HG02938 (cell line): ENCODE results near the gene USP43.
"Not testable (repeated sequence)": the region's sequence is repeated elsewhere in the genome, so short reads cannot be mapped to it uniquely, and the experiment has no call there.

Source experiments
- ATAC-seq: cut with Tn5 transposase; IDR thresholded peaks from one replicate; pipeline ENCODE4 v1.9.1; 2021; ENCODE audit warnings: mild to moderate bottlenecking, moderate library complexity; ENCODE audit not compliant: unreplicated experiment

USP43 gene

DNA sequence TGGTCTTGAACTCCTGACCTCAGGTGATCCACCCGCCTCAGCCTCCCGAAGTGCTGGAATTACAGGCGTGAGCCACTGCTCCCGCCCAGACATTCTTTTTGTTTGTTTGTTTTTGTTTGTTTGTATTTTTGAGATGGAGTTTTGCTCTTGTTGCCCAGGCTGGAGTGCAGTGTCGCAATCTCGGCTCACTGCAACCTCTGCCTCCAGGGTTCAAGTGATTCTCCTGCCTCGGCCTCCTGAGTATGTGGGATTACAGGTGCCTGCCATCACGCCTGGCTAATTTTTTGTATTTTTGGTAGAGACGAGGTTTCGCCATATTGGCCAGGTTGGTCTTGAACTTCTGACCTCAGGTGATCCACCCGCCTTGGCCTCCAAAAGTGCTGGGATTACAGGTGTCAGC, 18.2 kb downstream of the USP43 start:
- ATAC-seq, result not testable (repeated sequence)

GRCh38 chr17:9666461-9667050, 21.2 kb downstream of the USP43 start:
- ATAC-seq, result no peak

DNA sequence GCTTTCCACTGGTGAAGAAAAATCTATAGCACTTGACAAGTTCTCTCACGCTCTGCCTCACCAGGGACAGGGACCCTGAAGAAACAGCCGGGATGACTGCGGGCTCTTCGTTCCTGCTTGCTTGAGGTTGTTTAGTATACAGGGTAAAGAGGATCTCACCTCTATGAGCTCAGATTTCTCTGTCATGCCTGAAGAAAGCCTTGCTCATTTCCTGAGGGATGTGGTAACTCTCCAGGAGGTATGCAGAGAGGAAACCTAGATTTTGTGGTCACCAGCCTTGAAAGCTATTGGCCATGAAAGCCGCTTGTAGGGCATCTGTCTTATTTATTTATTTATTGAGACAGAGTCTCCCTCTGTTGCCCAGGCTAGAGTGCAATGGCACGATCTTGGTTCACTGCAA, 23.2 kb downstream of the USP43 start:
- ATAC-seq, result no peak

GRCh38 chr17:9669551-9670008, 24.3 kb downstream of the USP43 start:
- ATAC-seq, result no peak

DNA sequence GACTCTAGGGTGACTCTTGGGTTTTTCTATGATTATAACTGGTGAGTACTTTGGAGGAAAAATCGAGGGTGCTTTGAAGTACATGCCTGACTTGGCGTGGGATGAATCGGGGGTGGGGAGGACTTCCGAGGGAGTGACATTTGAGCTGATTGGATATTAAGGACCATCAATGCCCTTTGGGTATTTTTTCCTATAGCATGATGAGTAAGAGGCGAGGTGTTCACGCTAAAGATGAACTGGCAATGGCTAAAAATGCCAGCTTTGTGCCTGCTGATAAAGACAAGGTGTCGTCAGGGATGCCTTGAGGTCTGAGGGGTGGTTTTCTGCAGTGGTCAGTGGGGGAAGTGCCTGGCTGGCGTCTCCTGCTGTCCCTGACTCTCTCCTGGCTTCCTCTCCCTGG, 25.3 kb downstream of the USP43 start:
- ATAC-seq, result no peak

DNA sequence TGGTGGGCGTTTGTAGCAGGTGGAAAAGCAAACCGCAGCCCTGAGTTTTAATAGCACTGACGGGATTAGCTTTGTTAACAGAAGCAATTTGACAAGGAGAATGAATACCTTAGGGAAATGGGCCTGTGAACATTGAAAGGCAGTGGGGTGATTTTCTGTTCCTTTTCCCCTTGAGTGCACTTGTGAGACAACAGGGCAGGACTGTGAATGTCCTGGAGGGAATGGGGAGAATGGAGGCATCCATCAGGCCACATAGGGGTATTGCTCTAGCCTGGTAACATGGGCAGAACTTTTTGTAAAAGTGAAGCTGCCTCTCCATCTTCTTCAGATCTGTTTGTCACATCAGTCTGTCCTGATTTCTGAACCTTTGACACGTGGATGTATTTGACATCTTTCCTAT, 26.2 kb downstream of the USP43 start:
- ATAC-seq, result no peak

- no peak for ATAC-seq
Measured at GRCh38 chr17:9672266-9672665, 26.9 kb downstream of the USP43 start.

- ATAC-seq, result no peak
Measured at GRCh38 chr17:9672691-9673090, 27.4 kb downstream of the USP43 start.

DNA sequence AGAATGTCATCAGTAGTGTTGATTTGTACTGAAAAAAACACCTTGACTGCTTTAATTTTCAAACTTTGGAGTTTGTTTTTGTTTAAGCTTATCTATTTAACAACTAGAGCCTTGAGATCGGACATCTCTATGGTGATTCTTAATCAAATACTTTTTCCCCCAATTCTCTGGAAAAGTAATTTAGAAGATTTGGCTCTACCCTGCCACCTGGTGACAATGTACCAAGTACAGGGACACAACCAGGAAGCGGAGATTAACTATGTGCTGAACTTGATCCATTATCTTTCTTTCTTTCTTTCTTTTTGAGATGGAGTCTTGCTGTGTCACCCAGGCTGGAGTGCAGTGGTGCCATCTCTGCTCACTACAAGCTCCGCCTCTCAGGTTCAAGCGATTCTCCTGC, 30.8 kb downstream of the USP43 start:
- ATAC-seq, result no peak

DNA sequence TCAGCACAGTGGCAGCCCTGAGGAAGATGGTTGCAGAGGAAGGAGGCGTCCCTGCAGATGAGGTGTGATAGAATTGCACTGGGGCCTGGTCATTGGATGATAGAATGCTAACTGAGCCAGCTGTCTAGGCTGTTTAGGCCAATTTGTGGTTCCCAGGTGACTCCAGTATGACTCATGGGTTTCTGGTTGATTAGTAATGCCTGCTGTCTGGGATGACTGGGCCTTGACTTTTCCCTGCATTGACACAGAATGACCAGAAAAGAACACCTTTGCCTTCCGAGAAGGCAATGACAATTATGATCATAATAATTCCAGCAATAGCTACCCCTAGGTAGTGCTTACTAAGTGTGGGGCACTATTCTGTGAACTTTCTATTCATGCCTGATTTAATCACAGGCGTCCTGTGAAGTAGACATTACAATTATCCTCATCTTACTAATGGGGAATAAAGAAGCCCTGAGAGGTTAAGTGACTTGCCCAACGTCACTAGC, 31.5 kb downstream of the USP43 start:
- ATAC-seq, result peak; percentile 51

GRCh38 chr17:9677411-9677810, 32.1 kb downstream of the USP43 start:
- no peak for ATAC-seq

DNA sequence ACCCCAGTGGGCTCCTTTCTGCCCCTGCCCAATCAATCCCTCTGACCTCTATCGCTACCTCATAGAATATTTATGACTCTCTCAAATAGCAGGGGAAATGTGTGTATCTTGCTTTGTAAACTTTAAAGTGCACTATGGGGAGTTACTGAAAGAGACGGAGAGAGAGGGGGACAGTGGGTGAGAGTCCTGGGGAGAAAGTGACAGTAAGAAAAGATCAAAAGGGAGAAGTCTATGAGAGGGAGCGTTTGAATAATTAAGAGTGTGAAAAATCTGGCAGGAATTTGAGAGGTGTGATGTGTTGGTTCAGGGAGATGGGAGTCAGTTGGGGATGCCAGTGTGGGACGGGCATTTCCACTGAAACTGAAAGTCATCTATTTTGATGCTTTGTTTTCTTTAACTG, 32.6 kb downstream of the USP43 start:
- no peak for ATAC-seq

DNA sequence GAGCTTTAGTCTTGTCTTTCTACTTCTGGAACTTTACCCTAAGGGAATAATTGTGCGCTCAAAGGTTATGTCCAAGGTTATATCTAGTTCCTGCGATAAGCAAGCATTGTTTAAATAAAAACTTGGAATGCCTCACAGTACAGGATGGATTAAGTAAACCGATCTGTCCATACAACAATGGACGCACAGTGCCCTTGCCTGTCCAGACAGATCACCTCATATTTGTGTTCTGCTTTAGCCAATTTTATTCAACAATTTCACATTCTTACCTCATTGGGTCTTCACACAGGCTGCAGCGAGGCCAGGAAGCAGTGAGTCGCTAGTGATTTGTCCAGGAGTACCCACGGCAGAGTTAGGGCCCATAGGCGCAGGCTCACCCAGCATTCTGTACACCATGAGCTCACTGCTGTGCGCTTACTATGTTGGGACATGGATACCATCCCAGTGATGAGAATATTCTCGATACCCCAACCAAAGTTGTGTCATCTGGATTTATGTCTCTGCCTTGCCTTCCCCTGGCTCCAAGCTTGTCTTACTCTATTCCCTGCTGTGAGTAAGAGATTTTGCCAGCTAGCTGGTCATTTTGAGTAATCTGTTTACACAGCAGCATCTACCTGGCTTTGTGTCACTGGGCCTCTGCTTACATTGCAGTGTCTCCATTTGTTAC, 39.8 kb downstream of the USP43 start:
- ATAC-seq, result no peak

DNA sequence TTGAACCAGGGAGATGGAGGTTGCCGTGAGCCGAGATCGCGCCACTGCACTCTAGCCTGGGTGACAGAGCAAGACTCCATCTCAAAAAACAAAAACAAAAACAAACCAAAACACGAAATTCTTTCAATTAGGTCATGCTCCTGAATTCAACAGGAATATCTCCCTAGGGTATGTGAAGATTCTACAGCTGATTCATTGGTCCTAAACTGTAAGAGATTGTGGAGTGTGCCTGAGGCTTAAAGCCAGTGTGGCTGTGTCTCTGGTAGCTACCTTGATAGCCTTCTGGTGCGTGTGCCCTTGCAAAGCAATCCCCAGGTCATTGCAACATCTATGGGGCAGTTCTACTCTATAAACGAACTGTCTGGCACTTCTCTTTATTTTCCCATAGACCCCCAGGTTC, 48.4 kb downstream of the USP43 start:
- ATAC-seq, result no peak

- ATAC-seq, result no peak
Measured at GRCh38 chr17:9696279-9697044, 51.1 kb downstream of the USP43 start.

- ATAC-seq, result no peak
Measured at GRCh38 chr17:9700136-9700535, 54.8 kb downstream of the USP43 start.

DNA sequence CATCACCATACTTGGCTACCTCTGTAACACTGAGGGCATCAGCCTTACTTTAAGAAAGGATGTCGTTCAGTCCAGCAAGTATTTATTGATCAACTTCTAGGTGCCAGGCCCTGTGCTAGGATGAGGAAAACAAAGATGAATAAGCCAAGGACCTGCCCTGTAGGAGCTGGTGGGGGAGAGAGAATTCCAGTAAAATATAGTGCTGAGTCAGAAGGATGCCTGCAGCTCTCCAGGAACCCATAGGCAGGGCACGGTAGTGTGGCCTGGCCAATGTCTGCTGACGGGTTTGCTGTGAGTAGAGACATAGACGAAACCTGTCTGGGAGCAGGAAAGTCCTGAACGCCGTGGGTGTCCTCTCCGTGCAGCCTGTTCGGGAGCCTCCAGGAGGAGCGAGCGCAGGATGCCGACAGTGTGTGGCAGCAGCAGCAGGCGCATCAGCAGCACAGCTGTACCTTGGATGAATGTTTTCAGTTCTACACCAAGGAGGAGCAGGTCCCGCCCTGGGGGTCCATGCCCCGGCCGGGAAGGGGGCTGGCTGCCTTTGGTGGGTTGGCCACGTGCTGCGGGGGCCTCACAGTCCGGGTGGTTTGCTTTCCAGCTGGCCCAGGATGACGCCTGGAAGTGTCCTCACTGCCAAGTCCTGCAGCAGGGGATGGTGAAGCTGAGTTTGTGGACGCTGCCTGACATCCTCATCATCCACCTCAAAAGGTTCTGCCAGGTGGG, 55.6 kb downstream of the USP43 start:
- no peak for ATAC-seq

DNA sequence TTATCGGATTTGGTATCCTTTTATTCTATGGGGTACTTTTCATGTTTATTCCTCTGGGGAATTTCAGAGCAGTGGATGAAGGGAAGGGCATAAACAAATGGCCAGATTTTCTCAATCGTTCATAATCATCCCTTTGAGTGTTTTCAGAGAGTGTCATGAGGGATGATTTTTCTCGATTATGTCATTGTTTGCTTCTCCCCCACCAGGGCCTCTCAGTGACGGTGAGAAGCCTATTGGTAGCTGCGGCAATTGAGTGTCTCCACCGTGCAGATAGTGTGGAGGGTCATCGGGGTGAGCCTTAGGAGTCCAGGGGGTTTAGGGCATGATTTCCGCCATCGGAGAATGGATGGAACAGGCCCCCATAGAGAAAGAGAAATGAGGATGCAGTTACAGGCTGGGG, 57.2 kb downstream of the USP43 start:
- ATAC-seq, result no peak

GRCh38 chr17:9702914-9703780, 57.8 kb downstream of the USP43 start:
- no peak for ATAC-seq

- ATAC-seq, result no peak
Measured at GRCh38 chr17:9703781-9704082, 58.4 kb downstream of the USP43 start.

DNA sequence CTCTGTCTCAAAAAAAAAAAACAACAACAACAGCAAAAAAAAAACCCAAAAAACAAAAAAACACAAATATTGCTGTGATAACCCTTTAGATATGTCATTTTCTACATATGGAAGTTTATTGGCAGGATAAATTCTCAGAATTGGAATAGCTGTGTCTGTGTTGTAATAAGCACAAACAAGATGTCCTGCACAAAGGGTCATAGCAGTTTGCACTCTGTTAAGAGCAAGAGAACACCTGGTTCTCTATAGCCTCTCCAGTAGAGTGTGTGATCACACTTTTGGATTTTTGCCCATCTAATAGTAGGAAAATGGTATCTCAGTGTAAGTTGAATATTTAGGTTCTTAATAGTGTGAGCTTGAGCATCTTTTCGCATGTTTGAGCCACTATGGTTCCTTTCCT, 60.4 kb downstream of the USP43 start:
- ATAC-seq, result no peak
